HG03575 (cell line): ENCODE results near the gene TGM1.

Experiments
- ATAC-seq: cut with Tn5 transposase; IDR thresholded peaks from one replicate; pipeline ENCODE4 v1.9.1; 2021; ENCODE audit not compliant: unreplicated experiment, insufficient number of reproducible peaks, low FRiP score; ENCODE audit errors: extremely low read depth

Gene TGM1

GRCh38 chr14:24274101-24274543, 11.1 kb upstream of the TGM1 start:
- ATAC-seq, result no peak

GRCh38 chr14:24273422-24273998, 10.5 kb upstream of the TGM1 start:
- no peak for ATAC-seq

GRCh38 chr14:24272467-24272866, 9.5 kb upstream of the TGM1 start:
- no peak for ATAC-seq

GRCh38 chr14:24271834-24272263, 8.9 kb upstream of the TGM1 start:
- ATAC-seq, result no peak

GRCh38 chr14:24271134-24271833, 8.3 kb upstream of the TGM1 start, which contains the start of gene RABGGTA:
Gene RABGGTA (minus strand): TSS chr14:24271597. CDS start chr14:24271115, 482 bp downstream.
- ATAC-seq, result peak; percentile 40

- ATAC-seq, result no peak
These were observed 7.7 kb upstream of the TGM1 start for GRCh38 chr14:24270537-24271133.

GRCh38 chr14:24269910-24270536, 7.0 kb upstream of the TGM1 start:
- no peak for ATAC-seq

- no peak for ATAC-seq
These were observed 6.4 kb upstream of the TGM1 start for GRCh38 chr14:24269368-24269767.

GRCh38 chr14:24268225-24268624, 5.2 kb upstream of the TGM1 start:
- ATAC-seq, result no peak

- ATAC-seq, result no peak
These were observed 4.5 kb upstream of the TGM1 start for GRCh38 chr14:24267516-24267915.

- ATAC-seq, result no peak
These were observed 3.6 kb upstream of the TGM1 start for GRCh38 chr14:24266344-24267244.

GRCh38 chr14:24264298-24264697, 1.3 kb upstream of the TGM1 start:
- no peak for ATAC-seq

GRCh38 chr14:24263848-24264247, 871 bp upstream of the TGM1 start:
- ATAC-seq, result no peak

GRCh38 chr14:24261969-24262327, 1.0 kb downstream of the TGM1 start:
- no peak for ATAC-seq

GRCh38 chr14:24261256-24261968, 1.6 kb downstream of the TGM1 start:
- no peak for ATAC-seq

- no peak for ATAC-seq
These were observed 2.2 kb downstream of the TGM1 start for GRCh38 chr14:24260780-24261157.

GRCh38 chr14:24260026-24260779, 2.8 kb downstream of the TGM1 start:
- ATAC-seq, result no peak
